ENCODE results near the gene PSMD6.

Gene PSMD6

DNA sequence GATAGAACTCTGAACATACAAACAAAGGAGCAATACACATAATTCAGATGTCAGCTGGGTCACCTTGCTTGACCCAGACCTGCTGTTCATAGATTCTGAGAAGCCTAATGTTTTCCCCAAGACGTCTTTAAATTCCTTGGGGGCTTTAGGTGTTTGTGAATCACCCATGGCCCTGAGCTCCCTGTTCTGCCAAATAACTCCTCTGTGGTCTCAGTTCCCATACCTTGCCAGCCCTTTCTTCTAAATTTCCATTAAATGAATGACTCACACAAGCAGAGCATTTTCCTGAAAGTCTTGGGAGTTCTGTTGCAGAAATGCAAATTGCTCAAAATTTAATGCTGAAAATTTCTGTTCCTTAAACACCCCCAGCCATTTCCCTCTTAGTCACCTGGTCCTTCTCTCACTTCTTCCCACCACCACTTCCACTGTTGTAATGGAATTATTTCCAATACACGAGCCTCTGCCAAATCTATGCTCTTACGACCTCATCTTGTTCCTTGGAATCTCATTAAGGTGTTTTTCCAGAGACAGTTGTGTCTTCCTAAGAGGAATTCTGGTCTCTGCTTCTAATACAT, 33.4 kb upstream of the PSMD6 start:
- H3K4me1 ChIP-seq, result peaks cover 6% of the 10 kb centered on the region
- TF ChIP-seq, protein P1, sequence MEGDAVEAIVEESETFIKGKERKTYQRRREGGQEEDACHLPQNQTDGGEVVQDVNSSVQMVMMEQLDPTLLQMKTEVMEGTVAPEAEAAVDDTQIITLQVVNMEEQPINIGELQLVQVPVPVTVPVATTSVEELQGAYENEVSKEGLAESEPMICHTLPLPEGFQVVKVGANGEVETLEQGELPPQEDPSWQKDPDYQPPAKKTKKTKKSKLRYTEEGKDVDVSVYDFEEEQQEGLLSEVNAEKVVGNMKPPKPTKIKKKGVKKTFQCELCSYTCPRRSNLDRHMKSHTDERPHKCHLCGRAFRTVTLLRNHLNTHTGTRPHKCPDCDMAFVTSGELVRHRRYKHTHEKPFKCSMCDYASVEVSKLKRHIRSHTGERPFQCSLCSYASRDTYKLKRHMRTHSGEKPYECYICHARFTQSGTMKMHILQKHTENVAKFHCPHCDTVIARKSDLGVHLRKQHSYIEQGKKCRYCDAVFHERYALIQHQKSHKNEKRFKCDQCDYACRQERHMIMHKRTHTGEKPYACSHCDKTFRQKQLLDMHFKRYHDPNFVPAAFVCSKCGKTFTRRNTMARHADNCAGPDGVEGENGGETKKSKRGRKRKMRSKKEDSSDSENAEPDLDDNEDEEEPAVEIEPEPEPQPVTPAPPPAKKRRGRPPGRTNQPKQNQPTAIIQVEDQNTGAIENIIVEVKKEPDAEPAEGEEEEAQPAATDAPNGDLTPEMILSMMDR (IDR thresholded peaks at IDR 0.05; ENCODE audit: low read depth, low read length), result no peak
- H3K9me3 ChIP-seq, result no peaks in the 10 kb centered on the region
- H3K36me3 ChIP-seq, result no peaks in the 10 kb centered on the region
- H3K4me3 ChIP-seq (ENCODE audit: low read depth, low read length), result no peak overlapping the region
- DNase-seq, result no peak
- no peaks in the 10 kb centered on the region for H3K27me3 ChIP-seq

GRCh38 chr3:64055076-64055475, 31.8 kb upstream of the PSMD6 start:
- Histone ChIP-seq H3K27me3 (no peaks in the 10 kb centered on the region), H3K36me3 (no peaks in the 10 kb centered on the region), H3K4me3 (ENCODE audit: low read depth, low read length) (no peak overlapping the region), H3K9me3 (no peaks in the 10 kb centered on the region), H3K4me1 (peaks cover 6% of the 10 kb centered on the region)
- DNase-seq, result no peak
- TF ChIP-seq, protein P1 (IDR thresholded peaks at IDR 0.05; ENCODE audit: low read depth, low read length), result no peak

DNA sequence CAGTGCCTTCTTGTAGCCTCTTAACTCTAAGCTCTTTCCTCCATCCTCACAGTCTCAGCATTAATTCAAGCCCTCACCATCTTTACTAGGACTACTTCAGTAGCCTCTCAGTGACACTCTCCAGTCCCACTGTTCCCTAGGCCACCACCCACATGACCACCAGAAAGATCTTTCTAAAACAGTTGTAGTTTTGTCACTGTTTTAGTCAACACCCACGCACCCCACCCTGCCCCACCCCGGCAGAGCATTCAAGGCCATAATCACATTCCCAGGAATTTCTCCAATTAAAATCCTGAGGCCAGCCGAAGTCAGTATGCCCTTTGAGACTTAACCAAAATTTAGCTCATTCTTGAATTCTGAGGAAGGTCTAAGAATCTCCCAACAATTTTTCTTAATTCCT, 31.2 kb upstream of the PSMD6 start:
- DNase-seq, result no peak
- Histone ChIP-seq H3K36me3 (no peaks in the 10 kb centered on the region), H3K4me3 (ENCODE audit: low read depth, low read length) (no peak overlapping the region), H3K9me3 (no peaks in the 10 kb centered on the region), H3K4me1 (peaks cover 6% of the 10 kb centered on the region), H3K27me3 (no peaks in the 10 kb centered on the region)
- TF ChIP-seq, protein P1 (IDR thresholded peaks at IDR 0.05; ENCODE audit: low read depth, low read length), result no peak

GRCh38 chr3:64053581-64053980, 30.3 kb upstream of the PSMD6 start:
- Histone ChIP-seq H3K4me1 (peaks cover 6% of the 10 kb centered on the region), H3K4me3 (ENCODE audit: low read depth, low read length) (no peak overlapping the region), H3K9me3 (no peaks in the 10 kb centered on the region), H3K27me3 (no peaks in the 10 kb centered on the region), H3K36me3 (no peaks in the 10 kb centered on the region)
- TF ChIP-seq, protein P1 (IDR thresholded peaks at IDR 0.05; ENCODE audit: low read depth, low read length), result no peak
- peak; percentile 19 for DNase-seq

GRCh38 chr3:64053117-64053516, 29.8 kb upstream of the PSMD6 start:
- Histone ChIP-seq H3K4me1 (peaks cover 6% of the 10 kb centered on the region), H3K27me3 (no peaks in the 10 kb centered on the region), H3K36me3 (no peaks in the 10 kb centered on the region), H3K9me3 (no peaks in the 10 kb centered on the region), H3K4me3 (ENCODE audit: low read depth, low read length) (no peak overlapping the region)
- no peak for DNase-seq
- TF ChIP-seq, protein P1 (IDR thresholded peaks at IDR 0.05; ENCODE audit: low read depth, low read length), result no peak

DNA sequence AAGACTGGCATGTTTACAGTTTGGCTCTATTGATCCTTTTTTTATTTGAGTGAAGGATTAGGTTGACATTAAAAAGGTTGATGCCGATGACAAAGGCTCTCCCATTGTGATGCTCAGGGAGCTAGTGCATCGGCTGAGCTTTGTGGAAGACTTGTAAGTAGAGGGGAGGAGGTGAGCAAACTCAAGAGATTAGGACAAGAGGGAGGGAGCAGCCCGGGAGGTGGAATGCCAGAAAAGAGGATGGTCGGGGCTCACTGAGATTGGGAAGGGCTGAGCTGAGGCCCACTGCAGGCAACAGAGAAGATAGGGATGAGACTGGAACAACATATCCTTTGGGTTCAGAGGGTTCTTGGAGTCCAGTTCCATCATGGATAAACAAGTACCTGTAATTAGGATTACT, 26.5 kb upstream of the PSMD6 start:
- TF ChIP-seq, protein P1 (IDR thresholded peaks at IDR 0.05; ENCODE audit: low read depth, low read length), result no peak

More for the DNA sequence above, 26.5 kb upstream of the PSMD6 start:
- no peaks in the 10 kb centered on the region for H3K9me3 ChIP-seq
- H3K4me3 ChIP-seq (ENCODE audit: low read depth, low read length), result no peak overlapping the region
- H3K4me1 ChIP-seq, result peaks cover 6% of the 10 kb centered on the region
- H3K27me3 ChIP-seq, result no peaks in the 10 kb centered on the region
- no peak for DNase-seq
- H3K36me3 ChIP-seq, result no peaks in the 10 kb centered on the region
